ENCODE results near the gene CD247. TPM values are rescaled to one million over a fixed set of nuclear protein-coding genes. Genes with fewer than 3 reads are reported as not detected.
A peak's percentile ranks its signal among the peaks of the same experiment; 100 is the strongest.

Gene CD247
- total and polyA plus RNA-seq, 2 of the 13 experiments (the other 11 are each of a cell fraction or from before 2014, with no cell fraction given) = 0.20 TPM; not detected in 1

GRCh38 chr1:167553136-167554027 is 35.1 kb upstream of the CD247 start, which contains the start of gene CREG1 (continued):
- TF ChIP-seq HMGXB4 (CRISPR knock-in tag; IDR thresholded peaks at IDR 0.05; ENCODE audit: borderline replicate concordance in 1 of 2, low read depth in 1 of 2) (peak in 1 of 2 experiments; percentile 42; a peak in 1 of 4 replicates), ZNF317 (CRISPR knock-in tag; IDR thresholded peaks at IDR 0.05) (no peak), ZNF550 (CRISPR knock-in tag; IDR thresholded peaks at IDR 0.05; ENCODE audit: borderline replicate concordance) (no peak), SP5 (CRISPR knock-in tag; IDR thresholded peaks at IDR 0.05; ENCODE audit: borderline replicate concordance, low read depth) (no peak), ZSCAN22 (CRISPR knock-in tag; IDR thresholded peaks at IDR 0.05) (no peak), ZBTB7B (CRISPR knock-in tag; IDR thresholded peaks at IDR 0.05) (no peak), POLR2AphosphoS5 (IDR thresholded peaks at IDR 0.05; ENCODE audit: low read depth, low read length) (peak; percentile 61), DBP (CRISPR knock-in tag; IDR thresholded peaks at IDR 0.05; ENCODE audit: not compliant biosample characterization) (no peak), ZNF142 (CRISPR knock-in tag; IDR thresholded peaks at IDR 0.05) (peak; percentile 53; the same call in 1 of the 2 replicates), ZNF337 (CRISPR knock-in tag; IDR thresholded peaks at IDR 0.05; ENCODE audit: borderline replicate concordance, low read depth) (no peak), KDM4B (CRISPR knock-in tag; IDR thresholded peaks at IDR 0.05) (no peak), ZNF207 (IDR thresholded peaks at IDR 0.05; ENCODE audit: borderline replicate concordance) (no peak), ZNF781 (CRISPR knock-in tag; IDR thresholded peaks at IDR 0.05; ENCODE audit: borderline replicate concordance, not compliant biosample characterization) (no peak), ZFP90 (CRISPR knock-in tag; IDR thresholded peaks at IDR 0.05; ENCODE audit: borderline replicate concordance) (peak; percentile 92; the same call in 1 of the 2 replicates), RAD21 (CRISPR knock-in tag; IDR thresholded peaks at IDR 0.05) (peak; percentile 57; the same call in 1 of the 2 replicates), ZNF33B (CRISPR knock-in tag; IDR thresholded peaks at IDR 0.05) (no peak), NFIB (CRISPR knock-in tag; IDR thresholded peaks at IDR 0.05; ENCODE audit: borderline replicate concordance) (no peak), ZIK1 (CRISPR knock-in tag; IDR thresholded peaks at IDR 0.05; ENCODE audit: borderline replicate concordance, low read depth) (no peak), ZNF557 (CRISPR knock-in tag; IDR thresholded peaks at IDR 0.05) (no peak), ZBTB42 (CRISPR knock-in tag; IDR thresholded peaks at IDR 0.05) (0 out of 2 replicates have a peak, but pooled peaks have one; percentile 69), ZNF766 (CRISPR knock-in tag; IDR thresholded peaks at IDR 0.05; ENCODE audit: borderline replicate concordance) (0 out of 2 replicates have a peak, but pooled peaks have one; percentile 78)
